Right renal pelvis (tissue), 4 donors: ENCODE data around the gene SPATA31E1. TPM values are rescaled to one million over a fixed set of nuclear protein-coding genes. Genes with fewer than 3 reads are reported as not detected.
A peak's percentile ranks its signal among the peaks of the same experiment; 100 is the strongest.
"Not testable (repeated sequence)": the region's sequence is repeated elsewhere in the genome, so short reads cannot be mapped to it uniquely, and the experiment has no call there.

Experiments
- DNase-seq, 4 donors: peaks; one replicate each; pipeline ENCODE4 v3.0.0-alpha.2; 2013; ENCODE audit warnings: low read depth in 4 of 4, low spot score in 3 of 4, missing footprints in 1 of 4
- polyA plus RNA-seq, 4 donors: library from polyadenylated mRNA; unstranded; fragments of 120-200 nt; gene quantifications; one replicate each; pipeline ENCODE4 v1.2.1, GENCODE V29; 2013; ENCODE audit not compliant: insufficient read length in 4 of 4

SPATA31E1 gene
- polyA plus RNA-seq, 4 donors: 0.01 TPM; not detected in 3

- peak in 2 of 4 donors; percentile 0 to 1 for DNase-seq
Observed at GRCh38 chr9:87919013-87919412, 36.3 kb downstream of the SPATA31E1 start.

- DNase-seq: not testable (repeated sequence)
Observed at GRCh38 chr9:87921561-87921960, 38.9 kb downstream of the SPATA31E1 start.

GRCh38 chr9:87923012-87923411 is 40.3 kb downstream of the SPATA31E1 start:
- DNase-seq: not testable (repeated sequence)

GRCh38 chr9:87924851-87925250 is 42.2 kb downstream of the SPATA31E1 start:
- not testable (repeated sequence) for DNase-seq

GRCh38 chr9:87929152-87929551 is 46.5 kb downstream of the SPATA31E1 start:
- not testable (repeated sequence) for DNase-seq

- DNase-seq: not testable (repeated sequence)
Observed at GRCh38 chr9:87934444-87934843, 51.8 kb downstream of the SPATA31E1 start.

GRCh38 chr9:87937352-87937751 is 54.7 kb downstream of the SPATA31E1 start:
- not testable (repeated sequence) for DNase-seq

- DNase-seq: not testable (repeated sequence)
Observed at GRCh38 chr9:87937918-87938317, 55.2 kb downstream of the SPATA31E1 start.

- DNase-seq: not testable (repeated sequence)
Observed at GRCh38 chr9:87938336-87938735, 55.7 kb downstream of the SPATA31E1 start.

Other genes starting within 250 kb of the SPATA31E1 start
- gene CTSL, start 156.8 kb upstream of the SPATA31E1 start, polyA plus RNA-seq: 100 to 1,000 TPM; 150 to 170 (median 165) TPM
- gene SPATA31C1, start 35.1 kb downstream of the SPATA31E1 start, polyA plus RNA-seq: under 1 TPM; 0.33 to 0.84 (median 0.70) TPM
- 10 to 100 TPM; 19.8 to 22.9 (median 20.4) TPM for gene CDK20, start 91.7 kb downstream of the SPATA31E1 start, polyA plus RNA-seq